ENCODE measurements around the gene HSPA2. TPM values are rescaled to one million over a fixed set of nuclear protein-coding genes. Genes with fewer than 3 reads are reported as not detected.

The HSPA2 gene
- total and polyA plus RNA-seq, 2 of the 13 experiments (the other 11 are each of a cell fraction or from before 2014, with no cell fraction given) = 0.15 to 0.27 TPM

GRCh38 chr14:64501411-64502171 is 39.0 kb upstream of the HSPA2 start (continued):
- TF ChIP-seq RFX5 (IDR thresholded peaks at IDR 0.05; ENCODE audit: low read depth, low read length) = no peak
- TF ChIP-seq SP140L (CRISPR knock-in tag; IDR thresholded peaks at IDR 0.05; ENCODE audit: borderline replicate concordance) = no peak
- TF ChIP-seq CREB1 (IDR thresholded peaks at IDR 0.05) = no peak
- TF ChIP-seq CREB1 (CRISPR knock-in tag; IDR thresholded peaks at IDR 0.05) = 0 out of 2 replicates have a peak, but pooled peaks have one; percentile 14
- 0 out of 2 replicates have a peak, but pooled peaks have one; percentile 37 for TF ChIP-seq ZBTB7B (CRISPR knock-in tag; IDR thresholded peaks at IDR 0.05)
- TF ChIP-seq, protein P1, sequence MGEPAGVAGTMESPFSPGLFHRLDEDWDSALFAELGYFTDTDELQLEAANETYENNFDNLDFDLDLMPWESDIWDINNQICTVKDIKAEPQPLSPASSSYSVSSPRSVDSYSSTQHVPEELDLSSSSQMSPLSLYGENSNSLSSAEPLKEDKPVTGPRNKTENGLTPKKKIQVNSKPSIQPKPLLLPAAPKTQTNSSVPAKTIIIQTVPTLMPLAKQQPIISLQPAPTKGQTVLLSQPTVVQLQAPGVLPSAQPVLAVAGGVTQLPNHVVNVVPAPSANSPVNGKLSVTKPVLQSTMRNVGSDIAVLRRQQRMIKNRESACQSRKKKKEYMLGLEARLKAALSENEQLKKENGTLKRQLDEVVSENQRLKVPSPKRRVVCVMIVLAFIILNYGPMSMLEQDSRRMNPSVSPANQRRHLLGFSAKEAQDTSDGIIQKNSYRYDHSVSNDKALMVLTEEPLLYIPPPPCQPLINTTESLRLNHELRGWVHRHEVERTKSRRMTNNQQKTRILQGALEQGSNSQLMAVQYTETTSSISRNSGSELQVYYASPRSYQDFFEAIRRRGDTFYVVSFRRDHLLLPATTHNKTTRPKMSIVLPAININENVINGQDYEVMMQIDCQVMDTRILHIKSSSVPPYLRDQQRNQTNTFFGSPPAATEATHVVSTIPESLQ (CRISPR knock-in tag; conservative IDR thresholded peaks at IDR 0.05) = no peak
- 0 out of 2 replicates have a peak, but pooled peaks have one; percentile 34 for TF ChIP-seq ZHX1 (CRISPR knock-in tag; IDR thresholded peaks at IDR 0.05; ENCODE audit: low read depth)
- TF ChIP-seq ZNF792 (CRISPR knock-in tag; IDR thresholded peaks at IDR 0.05) = 0 out of 2 replicates have a peak, but pooled peaks have one; percentile 42
- TF ChIP-seq MAZ (IDR thresholded peaks at IDR 0.05; ENCODE audit: borderline replicate concordance, low read depth, low read length) = no peak
- 0 out of 2 replicates have a peak, but pooled peaks have one; percentile 5 for TF ChIP-seq MAZ (CRISPR knock-in tag; IDR thresholded peaks at IDR 0.05; ENCODE audit: low read depth)
- no peak for TF ChIP-seq CBX1 (IDR thresholded peaks at IDR 0.05; ENCODE audit: low read depth)
- TF ChIP-seq, protein P2, sequence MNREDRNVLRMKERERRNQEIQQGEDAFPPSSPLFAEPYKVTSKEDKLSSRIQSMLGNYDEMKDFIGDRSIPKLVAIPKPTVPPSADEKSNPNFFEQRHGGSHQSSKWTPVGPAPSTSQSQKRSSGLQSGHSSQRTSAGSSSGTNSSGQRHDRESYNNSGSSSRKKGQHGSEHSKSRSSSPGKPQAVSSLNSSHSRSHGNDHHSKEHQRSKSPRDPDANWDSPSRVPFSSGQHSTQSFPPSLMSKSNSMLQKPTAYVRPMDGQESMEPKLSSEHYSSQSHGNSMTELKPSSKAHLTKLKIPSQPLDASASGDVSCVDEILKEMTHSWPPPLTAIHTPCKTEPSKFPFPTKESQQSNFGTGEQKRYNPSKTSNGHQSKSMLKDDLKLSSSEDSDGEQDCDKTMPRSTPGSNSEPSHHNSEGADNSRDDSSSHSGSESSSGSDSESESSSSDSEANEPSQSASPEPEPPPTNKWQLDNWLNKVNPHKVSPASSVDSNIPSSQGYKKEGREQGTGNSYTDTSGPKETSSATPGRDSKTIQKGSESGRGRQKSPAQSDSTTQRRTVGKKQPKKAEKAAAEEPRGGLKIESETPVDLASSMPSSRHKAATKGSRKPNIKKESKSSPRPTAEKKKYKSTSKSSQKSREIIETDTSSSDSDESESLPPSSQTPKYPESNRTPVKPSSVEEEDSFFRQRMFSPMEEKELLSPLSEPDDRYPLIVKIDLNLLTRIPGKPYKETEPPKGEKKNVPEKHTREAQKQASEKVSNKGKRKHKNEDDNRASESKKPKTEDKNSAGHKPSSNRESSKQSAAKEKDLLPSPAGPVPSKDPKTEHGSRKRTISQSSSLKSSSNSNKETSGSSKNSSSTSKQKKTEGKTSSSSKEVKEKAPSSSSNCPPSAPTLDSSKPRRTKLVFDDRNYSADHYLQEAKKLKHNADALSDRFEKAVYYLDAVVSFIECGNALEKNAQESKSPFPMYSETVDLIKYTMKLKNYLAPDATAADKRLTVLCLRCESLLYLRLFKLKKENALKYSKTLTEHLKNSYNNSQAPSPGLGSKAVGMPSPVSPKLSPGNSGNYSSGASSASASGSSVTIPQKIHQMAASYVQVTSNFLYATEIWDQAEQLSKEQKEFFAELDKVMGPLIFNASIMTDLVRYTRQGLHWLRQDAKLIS (CRISPR knock-in tag; IDR thresholded peaks at IDR 0.05) = no peak
- 0 out of 2 replicates have a peak, but pooled peaks have one; percentile 21 for TF ChIP-seq ARID5B (CRISPR knock-in tag; IDR thresholded peaks at IDR 0.05)
- peak; percentile 96 for TF ChIP-seq GFI1 (CRISPR knock-in tag; IDR thresholded peaks at IDR 0.05; ENCODE audit: borderline replicate concordance)
- peak; percentile 30; the same call in 1 of the 2 replicates for TF ChIP-seq SALL1 (CRISPR knock-in tag; IDR thresholded peaks at IDR 0.05)
- no peak for TF ChIP-seq ZNF343 (CRISPR knock-in tag; IDR thresholded peaks at IDR 0.05)
